ENCODE measurements around the gene KYNU.
"Not testable (repeated sequence)": the region's sequence is repeated elsewhere in the genome, so short reads cannot be mapped to it uniquely, and the experiment has no call there.

KYNU gene

GRCh38 chr2:143034292-143035074 lies 157.0 kb downstream of the KYNU start:
- peak; percentile 86 for DNase-seq

GRCh38 chr2:143051465-143051864 lies 174.0 kb downstream of the KYNU start:
- no peak for DNase-seq

- DNase-seq, result not testable (repeated sequence)
Measured at GRCh38 chr2:143053437-143053836, 176.0 kb downstream of the KYNU start.

GRCh38 chr2:143056550-143056949 lies 179.1 kb downstream of the KYNU start:
- no peak for DNase-seq

- no peak for DNase-seq
Measured at GRCh38 chr2:143058851-143059250, 181.4 kb downstream of the KYNU start.

GRCh38 chr2:143063612-143064200 lies 186.2 kb downstream of the KYNU start:
- no peak for DNase-seq

- DNase-seq, result no peak
Measured at GRCh38 chr2:143068094-143068493, 190.6 kb downstream of the KYNU start.

GRCh38 chr2:143068509-143068908 lies 191.0 kb downstream of the KYNU start:
- DNase-seq, result no peak

GRCh38 chr2:143070704-143071103 lies 193.2 kb downstream of the KYNU start:
- no peak for DNase-seq

GRCh38 chr2:143071185-143071876 lies 193.9 kb downstream of the KYNU start:
- no peak for DNase-seq

GRCh38 chr2:143074913-143075312 lies 197.4 kb downstream of the KYNU start:
- not testable (repeated sequence) for DNase-seq

GRCh38 chr2:143075711-143076110 lies 198.2 kb downstream of the KYNU start:
- DNase-seq, result no peak

GRCh38 chr2:143078104-143078503 lies 200.6 kb downstream of the KYNU start:
- no peak for DNase-seq

- DNase-seq, result no peak
Measured at GRCh38 chr2:143081616-143082015, 204.2 kb downstream of the KYNU start.

- DNase-seq, result no peak
Measured at GRCh38 chr2:143083636-143084035, 206.2 kb downstream of the KYNU start.

GRCh38 chr2:143084462-143084861 lies 207.0 kb downstream of the KYNU start:
- no peak for DNase-seq

- no peak for DNase-seq
Measured at GRCh38 chr2:143085125-143085784, 207.8 kb downstream of the KYNU start.

- no peak for DNase-seq
Measured at GRCh38 chr2:143087033-143087432, 209.6 kb downstream of the KYNU start.

GRCh38 chr2:143088388-143088787 lies 210.9 kb downstream of the KYNU start:
- DNase-seq, result no peak

GRCh38 chr2:143089520-143089919 lies 212.1 kb downstream of the KYNU start:
- DNase-seq, result not testable (repeated sequence)
